ENCODE results near the gene LITAF.

The LITAF gene

DNA sequence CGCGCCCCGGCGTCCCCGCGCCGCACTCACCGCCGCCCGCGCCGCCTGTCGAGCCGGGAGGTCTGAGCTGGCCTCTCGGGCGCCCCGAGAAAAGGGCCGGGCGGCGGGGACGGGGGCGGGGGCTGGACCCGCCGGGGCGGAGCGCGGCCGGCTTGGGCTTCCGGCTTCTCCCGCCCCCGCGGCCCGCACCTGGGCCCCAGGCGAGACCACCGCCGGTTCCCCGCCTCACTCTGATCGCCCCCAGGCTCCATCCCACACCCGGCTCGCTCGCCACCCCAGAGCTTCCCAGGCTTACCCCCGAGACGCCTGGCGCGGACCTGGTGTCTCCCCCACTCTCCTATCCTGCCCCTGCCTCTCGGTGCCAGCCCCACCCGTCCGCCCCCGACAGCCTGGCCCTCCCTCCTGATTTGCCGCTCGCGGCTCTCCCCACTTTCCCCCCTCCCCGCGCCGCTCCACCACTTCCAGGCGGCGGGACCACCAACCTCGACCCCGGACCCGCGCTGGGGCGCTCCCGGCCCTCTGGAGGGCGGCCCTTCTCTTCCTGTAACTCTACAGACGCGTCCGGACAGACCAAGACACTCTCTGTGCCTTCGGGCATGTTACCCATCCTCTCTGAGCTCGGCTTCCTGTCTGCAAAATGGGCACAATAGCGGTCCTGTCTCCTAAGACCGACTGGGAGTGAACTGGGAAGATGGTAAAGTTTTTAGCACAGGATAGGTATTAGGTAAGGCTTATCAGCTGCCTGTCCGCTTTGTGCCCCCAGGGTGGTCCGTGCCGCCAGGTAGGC is at the start of gene LITAF:
TSS of gene LITAF (minus strand) at position 64 of the 787 bp plus-strand sequence. CDS start 30,189 bp downstream, outside the sequence.
- DNase-seq: peak; percentile 63

DNA sequence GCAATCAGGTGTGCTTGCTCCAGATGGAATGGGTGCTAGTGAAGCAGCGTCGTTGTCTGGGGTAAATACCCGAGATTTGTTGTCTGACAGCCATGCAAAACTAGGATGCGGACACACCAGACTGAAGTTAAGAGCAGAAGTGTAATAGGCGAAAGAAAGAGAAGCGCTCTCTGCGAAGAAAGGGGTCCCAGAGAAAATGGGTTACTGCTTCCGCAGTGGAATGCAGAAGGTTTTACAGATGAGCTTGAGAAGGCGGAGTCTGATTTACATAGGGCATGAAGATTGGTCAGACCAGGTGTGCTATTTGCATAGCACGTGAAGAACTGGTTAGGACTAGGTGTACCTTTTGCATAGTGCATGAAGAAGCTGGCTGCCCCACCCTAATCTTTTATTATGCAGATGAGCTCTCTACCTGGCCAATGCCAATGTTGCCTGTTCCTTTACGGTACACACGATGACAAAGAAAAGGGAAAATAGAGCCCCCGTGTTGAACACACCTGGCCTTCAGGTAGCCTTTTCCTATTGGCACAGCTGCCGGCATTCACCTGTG is 49.5 kb upstream of the LITAF start:
- DNase-seq: peak; percentile 33

- no peak for DNase-seq
These were observed 49.0 kb upstream of the LITAF start for GRCh38 chr16:11635679-11636171.

DNA sequence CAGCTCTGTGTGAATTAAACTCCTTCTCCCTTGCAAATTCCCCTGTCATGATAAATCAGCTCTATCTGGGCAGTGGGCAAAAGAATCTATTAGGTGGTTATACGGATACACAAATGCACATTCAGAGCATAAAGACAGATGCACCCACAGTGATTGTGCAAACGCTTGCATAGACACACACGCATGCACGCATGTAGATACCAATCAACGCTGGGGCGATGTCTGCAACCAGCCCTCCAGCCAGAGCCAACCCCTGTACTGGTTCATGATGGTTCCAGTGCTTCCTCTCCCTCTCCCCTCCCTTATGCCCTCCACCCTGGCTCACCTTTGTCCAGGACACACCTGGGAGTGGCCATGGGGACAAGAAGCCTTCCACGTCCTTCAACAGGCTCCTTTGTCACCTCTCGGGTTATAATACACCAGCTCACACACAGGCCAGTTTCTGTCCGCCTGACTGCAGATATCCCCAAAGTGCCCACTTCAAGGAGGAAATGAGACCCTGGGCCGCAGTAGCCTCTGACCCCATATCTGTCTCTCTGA is 48.5 kb upstream of the LITAF start:
- DNase-seq: no peak

DNA sequence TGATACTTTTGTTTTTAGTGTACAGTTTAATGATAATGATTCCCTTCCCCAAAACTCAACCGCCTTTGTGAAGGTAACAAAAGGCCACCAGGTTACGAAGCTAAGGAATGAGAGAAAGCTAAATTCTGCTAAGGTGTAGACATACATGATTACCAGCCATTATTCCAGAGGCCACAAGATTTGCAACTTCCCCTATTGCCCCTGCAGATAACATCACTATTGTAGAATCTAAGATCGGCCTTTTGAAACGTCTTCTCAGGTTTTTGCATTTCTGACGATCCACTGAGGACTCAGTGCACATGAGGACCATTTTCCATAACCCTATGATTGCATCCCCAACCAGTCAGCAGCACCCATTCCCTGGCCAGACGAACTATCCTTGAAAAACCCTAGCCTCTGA is 47.6 kb upstream of the LITAF start:
- DNase-seq: no peak

GRCh38 chr16:11633113-11633512 is 46.4 kb upstream of the LITAF start:
- no peak for DNase-seq

DNA sequence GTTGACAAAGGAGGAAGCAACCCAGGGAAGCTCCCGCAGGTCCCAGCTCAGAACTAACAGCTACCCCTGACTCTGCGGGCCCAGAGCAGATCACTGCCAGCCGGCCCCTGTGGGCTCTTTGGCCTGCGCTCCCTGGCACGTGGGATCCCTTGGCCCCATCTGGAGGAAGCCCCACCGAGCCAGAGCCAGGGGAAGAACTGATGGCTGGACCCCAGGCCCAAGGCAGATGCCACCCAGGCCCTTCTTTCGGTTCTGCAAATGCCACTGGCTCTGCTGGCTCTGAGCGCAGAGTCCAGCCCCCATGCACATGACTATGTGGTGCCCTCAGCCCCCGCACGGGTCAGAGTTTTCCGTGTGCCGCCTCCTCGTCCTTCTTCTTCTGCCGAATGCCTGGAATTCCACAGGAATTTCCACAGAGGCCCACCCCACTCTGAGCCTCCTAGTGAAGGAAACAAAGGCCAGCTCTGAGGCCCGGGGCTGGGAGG is 45.8 kb upstream of the LITAF start:
- DNase-seq: no peak

DNA sequence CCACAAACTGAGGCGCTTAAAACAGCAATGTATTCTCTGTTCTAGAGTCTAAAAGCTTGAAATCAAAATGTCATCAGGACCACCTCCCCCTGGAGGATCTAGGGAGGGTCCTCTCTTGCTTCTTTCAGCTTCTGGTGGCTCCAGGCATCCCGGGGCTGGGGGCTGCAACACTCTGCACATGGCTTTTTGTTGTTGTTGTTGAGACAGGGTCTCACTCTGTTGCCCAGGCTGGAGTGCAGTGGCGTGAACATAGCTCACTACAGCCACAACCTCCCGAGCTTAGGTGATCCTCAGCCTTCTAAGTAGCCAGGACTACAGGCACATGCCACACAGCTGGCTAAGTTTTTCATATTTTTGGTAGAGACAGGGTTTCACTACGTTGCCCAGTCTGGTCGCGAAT is 44.5 kb upstream of the LITAF start:
- DNase-seq: no peak

GRCh38 chr16:11630768-11631056 is 44.0 kb upstream of the LITAF start:
- no peak for DNase-seq

DNA sequence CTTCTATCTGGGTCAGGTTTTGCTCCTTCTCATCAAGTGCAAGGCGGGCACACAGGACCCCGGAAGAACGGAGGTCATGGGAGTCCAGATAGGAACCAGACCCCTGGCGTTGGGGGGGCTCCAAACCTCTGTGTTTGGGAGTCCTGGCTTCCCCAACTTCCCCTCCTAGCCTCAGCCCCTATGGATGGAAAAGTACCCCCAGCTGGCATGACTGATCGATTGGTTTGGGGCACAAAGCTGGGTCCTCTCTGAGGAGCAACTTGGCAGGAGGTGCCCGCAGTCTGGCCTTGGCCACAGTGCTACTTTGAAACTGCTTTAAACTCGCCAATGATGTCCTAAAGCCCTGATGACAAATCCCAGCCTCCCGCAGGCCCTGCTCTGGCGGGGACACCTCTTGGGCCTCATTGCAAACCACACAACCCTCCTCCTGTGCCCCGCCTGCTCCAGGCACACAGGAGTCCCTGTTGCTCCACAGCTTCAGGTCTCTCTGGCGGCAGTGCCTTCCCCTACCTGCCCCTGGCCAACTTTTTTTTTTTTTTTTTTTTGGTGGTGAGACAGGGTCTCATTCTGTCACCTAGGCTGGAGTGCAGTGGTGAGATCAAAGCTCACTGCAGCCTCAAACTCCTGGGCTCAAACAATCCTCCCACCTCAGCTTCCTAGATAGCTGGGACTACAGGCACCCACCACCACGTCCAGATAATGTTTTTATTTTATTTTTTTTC is 43.5 kb upstream of the LITAF start:
- DNase-seq: no peak

GRCh38 chr16:11629071-11630030 is 42.6 kb upstream of the LITAF start:
- DNase-seq: peak; percentile 5

DNA sequence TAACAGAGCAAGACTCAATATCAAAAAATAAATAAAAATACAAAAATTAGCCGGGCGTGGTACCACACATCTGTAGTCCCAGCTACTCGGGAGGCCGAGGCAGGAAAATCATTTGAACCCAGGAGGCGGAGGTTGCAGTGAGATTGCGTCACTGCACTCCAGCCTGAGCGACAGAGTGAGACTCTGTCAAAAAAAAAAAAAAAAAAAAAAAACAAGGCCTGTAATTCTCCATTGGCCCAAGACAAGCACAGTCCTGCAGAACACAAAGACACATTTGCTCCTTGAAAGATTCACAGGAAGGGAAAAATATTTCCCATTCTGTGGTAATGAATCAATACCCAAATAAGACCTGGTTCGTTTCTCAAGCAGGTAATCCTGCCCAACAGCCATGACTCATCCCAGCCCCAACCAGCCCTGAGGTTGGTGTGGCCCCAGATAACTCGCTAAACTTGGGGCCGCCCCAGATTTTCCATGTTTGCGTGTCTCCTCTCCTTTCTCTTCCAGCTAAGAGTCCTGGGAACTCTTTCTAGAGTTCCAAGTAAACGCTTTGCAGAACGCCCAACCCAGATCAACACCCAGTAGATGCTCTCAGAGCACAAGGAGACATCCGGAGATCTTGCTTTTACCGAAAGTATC is 41.2 kb upstream of the LITAF start:
- DNase-seq: no peak

DNA sequence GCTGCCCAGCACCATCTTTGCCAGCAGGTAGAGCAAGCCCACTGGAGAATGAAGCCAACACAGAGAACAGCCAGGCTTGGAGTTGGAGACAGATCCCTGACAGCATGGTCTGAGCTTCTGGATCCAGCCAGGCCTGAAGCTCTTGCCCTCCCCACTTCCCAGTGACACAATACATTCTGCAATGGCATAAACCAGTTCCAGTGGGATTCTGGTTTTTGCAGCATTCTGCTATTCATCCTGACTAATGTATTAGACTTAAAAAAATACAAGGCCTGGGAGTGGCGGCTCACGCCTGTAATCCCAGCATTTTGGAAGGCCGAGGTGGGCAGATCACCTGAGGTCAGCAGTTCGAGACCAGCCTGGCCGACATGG is 40.6 kb upstream of the LITAF start:
- DNase-seq: no peak

DNA sequence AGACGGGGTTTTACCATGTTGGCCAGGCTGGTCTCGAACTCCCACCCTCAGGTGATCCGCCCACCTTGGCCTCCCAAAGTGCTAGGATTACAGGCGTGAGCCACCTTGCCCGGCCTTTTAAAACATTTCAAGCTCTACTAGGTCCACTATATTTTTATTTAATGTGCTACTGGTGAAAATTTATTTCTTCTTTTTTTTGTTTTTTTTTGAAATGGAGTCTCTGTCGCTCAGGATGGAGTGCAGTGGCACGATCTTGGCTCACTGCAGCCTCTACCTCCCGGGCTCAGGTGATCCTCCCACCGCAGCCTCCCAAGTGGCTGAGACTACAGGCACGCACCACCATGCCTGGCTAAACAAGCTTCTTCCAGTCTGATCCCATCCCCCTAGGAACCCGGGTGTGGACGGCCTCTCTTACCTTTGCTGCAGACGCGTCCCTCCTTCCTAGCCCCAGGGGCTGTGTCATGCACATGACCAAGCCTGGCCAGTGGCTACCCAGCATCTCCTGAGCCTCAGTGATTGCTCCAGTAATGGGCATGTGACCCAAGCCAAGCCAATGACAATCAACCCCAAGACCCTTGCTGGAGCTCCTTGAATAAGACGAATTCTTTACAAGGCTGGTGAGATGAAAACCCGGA is 40.1 kb upstream of the LITAF start:
- DNase-seq: no peak

DNA sequence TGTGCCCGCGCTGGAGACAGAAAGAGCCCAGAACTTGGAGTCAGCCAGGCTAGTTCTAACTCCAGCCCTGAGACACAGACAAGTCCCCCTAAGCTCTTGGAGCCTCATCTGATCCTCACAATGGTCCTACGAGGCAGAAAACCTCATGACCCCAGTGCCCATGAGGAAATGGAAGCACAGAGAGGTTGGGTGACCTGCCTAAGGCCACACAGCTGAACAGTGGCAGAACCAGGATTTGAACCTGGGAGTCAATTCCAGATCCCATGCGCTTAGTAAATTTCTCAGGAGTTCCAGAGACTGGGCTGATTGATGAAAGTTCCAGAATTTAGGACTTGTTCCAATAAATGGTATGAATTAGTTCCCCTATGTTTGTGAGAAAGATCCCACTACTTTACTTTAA is 39.0 kb upstream of the LITAF start:
- DNase-seq: no peak

- no peak for DNase-seq
These were observed 38.2 kb upstream of the LITAF start for GRCh38 chr16:11624636-11625607.

DNA sequence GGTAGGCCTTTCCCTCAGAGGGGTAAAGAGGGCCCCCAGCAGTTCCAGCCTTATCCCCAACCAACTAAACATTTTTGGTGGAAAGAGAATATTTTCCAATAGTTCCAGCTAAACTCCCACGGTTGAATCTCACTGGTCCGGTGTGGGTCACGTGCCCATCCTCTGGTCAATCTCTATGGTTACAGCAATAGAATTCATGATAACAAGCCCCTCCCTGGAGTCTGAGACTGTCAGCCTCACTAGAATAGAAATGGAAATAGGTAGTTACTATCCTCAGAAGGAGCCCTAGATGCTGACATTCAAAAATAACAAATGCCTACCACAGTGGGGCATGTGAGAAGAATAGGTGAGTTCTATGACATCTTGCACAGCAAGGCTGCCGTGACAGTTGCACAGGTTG is 37.5 kb upstream of the LITAF start:
- no peak for DNase-seq

DNA sequence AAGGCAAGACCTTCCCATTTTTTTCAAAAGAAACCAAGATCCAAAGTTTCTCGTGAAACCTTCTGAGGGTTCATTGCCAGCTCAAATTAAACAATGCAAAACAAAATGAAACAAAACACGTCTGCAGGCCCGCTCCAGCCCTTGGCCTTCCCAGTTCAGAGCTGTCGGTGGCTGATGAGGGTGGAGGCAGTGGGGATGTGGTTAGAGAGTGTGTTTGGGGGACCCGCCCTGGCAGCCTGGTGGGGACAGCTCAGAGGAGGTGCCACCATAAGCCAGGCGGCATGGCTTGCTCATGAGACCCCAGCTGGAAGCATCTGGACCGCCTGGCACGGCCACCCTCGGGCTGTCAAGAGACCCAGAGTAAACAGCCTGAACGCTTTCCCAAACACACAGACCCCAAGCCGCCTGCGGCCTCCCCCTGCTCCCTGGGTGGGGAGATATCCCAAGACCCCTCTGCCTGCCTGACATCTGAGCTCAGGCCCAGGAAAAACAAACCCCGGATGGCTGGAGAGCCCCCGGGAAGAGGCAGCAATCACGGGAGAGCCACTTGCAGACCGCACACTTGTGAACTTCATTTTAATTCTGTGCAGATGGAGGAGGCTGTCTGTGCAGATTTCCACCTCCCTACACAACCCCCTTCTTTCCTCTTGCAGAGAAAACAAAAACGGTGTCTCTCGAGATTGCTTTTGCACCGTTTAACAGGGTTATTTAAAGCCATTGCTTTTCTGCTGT is 35.4 kb upstream of the LITAF start:
- peak; percentile 64 for DNase-seq

DNA sequence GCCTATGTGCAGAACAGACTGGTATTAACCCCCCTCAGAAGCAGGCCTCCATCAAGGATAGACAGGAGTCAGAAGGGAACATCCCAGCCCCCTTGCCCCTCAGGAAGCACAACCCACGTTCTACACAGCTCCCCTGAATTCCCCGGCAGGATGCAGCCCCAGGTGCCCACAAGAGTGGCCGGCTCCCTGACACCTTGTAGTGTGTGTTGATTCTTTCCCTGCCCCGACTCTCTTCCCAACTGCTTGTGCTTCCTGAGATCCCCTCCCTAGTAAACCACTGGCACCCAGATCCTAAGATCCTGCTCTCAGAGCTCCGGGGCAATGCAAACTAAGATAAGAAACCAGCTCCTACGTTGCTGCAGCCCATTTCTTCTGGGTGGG is 34.8 kb upstream of the LITAF start:
- DNase-seq: no peak

All from CD4-positive, alpha-beta T cell treated with Interleukin-21 for 1 hour (primary cell).